GM12864 (cell line): ENCODE data around the gene GALNS.

Source experiments
- DNase-seq: peaks from one replicate; pipeline ENCODE4 v3.0.0-alpha.2; 2011; ENCODE audit warnings: low read depth
- H3K4me3 ChIP-seq: 2 replicates; pipeline ENCODE4 v1.5.1; 2011; ENCODE audit warnings: mild to moderate bottlenecking, low read depth, low read length, control low read depth
- TF ChIP-seq, protein P1 (sequence below): IDR thresholded peaks from 2 replicates; pipeline ENCODE4 v1.5.1; 2011; ENCODE audit warnings: low read depth, mild to moderate bottlenecking, moderate library complexity, low read length, control low read depth, inconsistent platforms; ENCODE audit errors: missing control alignments

Gene GALNS

GRCh38 chr16:88901718-88902337 lies 45.1 kb upstream of the GALNS start:
- DNase-seq: no peak
- TF ChIP-seq, protein P1, sequence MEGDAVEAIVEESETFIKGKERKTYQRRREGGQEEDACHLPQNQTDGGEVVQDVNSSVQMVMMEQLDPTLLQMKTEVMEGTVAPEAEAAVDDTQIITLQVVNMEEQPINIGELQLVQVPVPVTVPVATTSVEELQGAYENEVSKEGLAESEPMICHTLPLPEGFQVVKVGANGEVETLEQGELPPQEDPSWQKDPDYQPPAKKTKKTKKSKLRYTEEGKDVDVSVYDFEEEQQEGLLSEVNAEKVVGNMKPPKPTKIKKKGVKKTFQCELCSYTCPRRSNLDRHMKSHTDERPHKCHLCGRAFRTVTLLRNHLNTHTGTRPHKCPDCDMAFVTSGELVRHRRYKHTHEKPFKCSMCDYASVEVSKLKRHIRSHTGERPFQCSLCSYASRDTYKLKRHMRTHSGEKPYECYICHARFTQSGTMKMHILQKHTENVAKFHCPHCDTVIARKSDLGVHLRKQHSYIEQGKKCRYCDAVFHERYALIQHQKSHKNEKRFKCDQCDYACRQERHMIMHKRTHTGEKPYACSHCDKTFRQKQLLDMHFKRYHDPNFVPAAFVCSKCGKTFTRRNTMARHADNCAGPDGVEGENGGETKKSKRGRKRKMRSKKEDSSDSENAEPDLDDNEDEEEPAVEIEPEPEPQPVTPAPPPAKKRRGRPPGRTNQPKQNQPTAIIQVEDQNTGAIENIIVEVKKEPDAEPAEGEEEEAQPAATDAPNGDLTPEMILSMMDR: no peak
- no peak overlapping the region for H3K4me3 ChIP-seq

DNA sequence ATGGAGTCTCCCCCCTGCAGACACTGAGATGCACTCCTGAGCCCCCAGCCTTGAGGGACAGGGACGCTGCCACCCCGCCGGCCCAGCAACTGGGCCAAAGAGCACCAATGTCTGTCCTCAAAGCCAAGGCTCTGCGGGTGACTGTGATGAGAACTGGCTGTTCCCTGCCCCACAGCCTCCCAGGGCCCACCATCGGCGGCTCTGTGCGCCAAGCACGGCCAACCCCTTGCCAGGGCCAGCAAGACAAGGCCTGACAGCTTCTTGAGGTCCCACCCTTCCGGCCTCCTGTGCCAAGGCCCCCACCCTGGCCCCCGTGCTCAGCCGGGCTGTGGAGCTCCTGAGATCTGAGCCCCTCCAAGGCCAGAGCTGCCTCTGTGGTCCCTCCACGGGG lies 43.9 kb upstream of the GALNS start:
- H3K4me3 ChIP-seq: no peak overlapping the region
- DNase-seq: no peak
- TF ChIP-seq, protein P1: no peak

DNA sequence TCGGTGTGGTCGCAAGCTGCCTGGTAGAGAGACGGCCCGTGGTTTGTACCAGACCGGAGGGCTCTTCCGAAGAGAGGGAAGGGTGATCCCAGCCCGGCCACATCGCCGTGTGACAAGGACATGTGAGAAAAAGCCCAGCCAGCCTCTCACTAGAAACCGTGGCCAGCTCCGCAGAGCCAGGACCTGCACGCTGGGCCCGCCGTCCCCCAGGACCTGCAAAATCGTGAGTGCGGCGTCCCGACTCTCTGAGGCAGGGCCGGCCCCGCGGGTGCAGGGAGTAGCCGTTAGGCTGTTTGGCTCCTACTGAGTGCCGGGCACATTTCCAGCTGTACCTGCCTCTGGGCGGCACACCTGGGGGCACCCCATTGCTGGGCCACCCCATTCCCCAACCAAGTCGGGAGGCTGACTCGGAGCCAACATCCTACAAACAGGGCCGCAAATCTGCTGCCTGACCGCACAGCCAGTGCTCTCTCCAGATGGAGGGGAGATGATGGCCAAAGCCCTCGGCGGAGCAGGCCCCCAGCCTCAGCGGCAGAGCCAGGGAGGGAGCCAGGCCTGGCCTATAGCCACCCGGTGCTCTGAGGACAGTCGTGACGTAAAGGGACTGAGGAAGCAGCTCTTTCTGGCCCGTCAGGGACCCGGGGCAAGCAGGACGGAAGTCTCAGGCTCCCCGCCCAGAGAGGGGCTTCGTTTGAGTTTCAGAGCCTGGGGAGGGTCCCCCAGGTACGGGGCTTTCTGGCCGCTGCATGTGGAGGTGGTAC lies 43.3 kb upstream of the GALNS start:
- H3K4me3 ChIP-seq: no peak overlapping the region
- TF ChIP-seq, protein P1: no peak
- DNase-seq: no peak

DNA sequence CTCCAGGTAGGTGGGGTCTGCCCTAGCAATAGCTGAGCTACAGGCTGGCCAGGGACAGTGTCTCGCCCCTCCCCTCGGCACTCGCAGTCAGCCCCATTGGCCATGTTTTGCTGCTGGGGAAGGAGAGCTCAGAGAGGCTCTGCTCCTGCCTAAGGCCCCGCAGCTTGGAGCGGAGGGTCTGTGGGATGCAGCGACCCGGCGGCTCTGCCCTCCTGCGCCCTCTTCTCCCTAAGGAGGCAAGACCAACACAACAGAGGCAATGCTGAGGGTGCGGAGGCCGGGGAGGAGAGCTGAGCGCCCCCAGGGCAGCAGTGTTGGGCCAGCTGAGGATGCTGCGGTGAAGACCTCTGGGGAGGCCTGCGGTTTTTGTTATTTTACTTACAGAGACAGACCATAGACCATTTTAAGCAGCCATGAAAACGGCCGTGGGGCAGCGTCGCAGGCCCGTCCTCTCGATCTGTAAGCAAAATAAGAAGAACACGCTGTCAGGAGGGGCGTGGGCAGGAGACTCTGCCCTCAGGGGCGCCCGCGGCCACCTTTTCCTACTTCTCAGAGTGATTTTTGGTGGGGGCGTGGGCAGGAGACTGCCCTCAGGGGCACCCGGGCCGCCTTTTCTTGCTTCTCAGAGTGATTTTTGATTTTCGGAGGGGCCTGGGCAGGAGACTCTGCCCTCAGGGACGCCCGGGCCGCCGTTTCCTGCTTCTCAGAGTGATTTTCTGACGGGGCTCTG lies 41.1 kb upstream of the GALNS start:
- DNase-seq: no peak
- TF ChIP-seq, protein P1: no peak
- H3K4me3 ChIP-seq: no peak overlapping the region

GRCh38 chr16:88896238-88897070 lies 39.7 kb upstream of the GALNS start:
- DNase-seq: no peak
- TF ChIP-seq, protein P1: no peak
- H3K4me3 ChIP-seq: no peak overlapping the region

DNA sequence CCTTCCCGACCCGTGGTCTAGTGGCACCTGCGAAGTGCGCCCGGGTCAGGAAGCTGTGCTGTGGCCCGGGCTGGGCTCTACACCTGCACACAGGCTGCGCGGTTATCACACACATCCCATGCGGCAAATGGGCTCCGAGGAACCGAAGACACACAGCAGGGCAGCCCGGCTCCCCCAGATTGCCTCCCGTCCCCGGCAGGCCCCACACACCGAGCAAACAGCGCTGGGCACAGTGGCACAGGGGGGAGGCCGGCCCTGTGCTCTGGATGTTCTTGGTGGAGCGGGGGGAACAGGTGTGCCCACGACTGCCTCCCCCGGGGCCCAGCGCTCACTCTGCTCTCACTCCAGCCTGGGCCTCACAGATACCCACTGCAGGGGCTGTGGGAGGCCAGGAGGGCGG lies 38.6 kb upstream of the GALNS start:
- H3K4me3 ChIP-seq: no peak overlapping the region
- no peak for DNase-seq
- TF ChIP-seq, protein P1: no peak
